GM12891 (cell line): ENCODE measurements around the gene CHCHD6.

Source experiments
- PAX5 ChIP-seq: IDR thresholded peaks from 2 replicates; pipeline ENCODE4 v1.6.1; 2011; ENCODE audit warnings: low read length, moderate library complexity, mild to moderate bottlenecking; ENCODE audit not compliant: insufficient read depth, severe bottlenecking
- POLR2A ChIP-seq: IDR thresholded peaks from 2 replicates; pipeline ENCODE4 v1.6.1; 2011; ENCODE audit warnings: low read depth, low read length, control low read depth
- POLR2AphosphoS5 ChIP-seq: IDR thresholded peaks from 2 replicates; pipeline ENCODE4 v1.6.1; 2011; ENCODE audit warnings: low read depth, low read length, control low read depth
- POU2F2 ChIP-seq: IDR thresholded peaks from 2 replicates; pipeline ENCODE4 v1.6.1; 2011; ENCODE audit warnings: low read depth, mild to moderate bottlenecking, control low read depth, low read length, moderate library complexity
- SPI1 ChIP-seq: IDR thresholded peaks from 2 replicates; pipeline ENCODE4 v1.6.1; 2011; ENCODE audit warnings: low read depth, low read length, control low read depth
- TAF1 ChIP-seq: IDR thresholded peaks from 2 replicates; pipeline ENCODE4 v1.6.1; 2011; ENCODE audit warnings: low read depth, low read length, control low read depth

GRCh38 chr3:126723801-126724200 is 19.8 kb downstream of the CHCHD6 start:
- TF ChIP-seq POLR2A (no peak), POLR2AphosphoS5 (no peak), TAF1 (no peak), POU2F2 (no peak), PAX5 (no peak), SPI1 (no peak)
